OCI-LY7 (cell line): ENCODE measurements around the gene PGC.

Experiments
- EZH2phosphoT487 ChIP-seq: fragments of 200-600 bp; sonication (generic); IDR thresholded peaks from 2 replicates; pipeline ENCODE4 v1.6.1; 2018; ENCODE audit warnings: low read depth, borderline replicate concordance, mild to moderate bottlenecking, mixed run types, antibody characterized with exemption, low read length, moderate library complexity, mixed read lengths
- TF ChIP-seq, protein P1 (sequence below): fragments of 200-600 bp; sonication (generic); conservative IDR thresholded peaks from 2 replicates; pipeline ENCODE4 v1.5.1; 2014; ENCODE audit warnings: mild to moderate bottlenecking, antibody characterized with exemption, low read length, moderate library complexity, mixed read lengths

GRCh38 chr6:41728073-41728936 is 18.9 kb downstream of the PGC start:
- TF ChIP-seq, protein P1, sequence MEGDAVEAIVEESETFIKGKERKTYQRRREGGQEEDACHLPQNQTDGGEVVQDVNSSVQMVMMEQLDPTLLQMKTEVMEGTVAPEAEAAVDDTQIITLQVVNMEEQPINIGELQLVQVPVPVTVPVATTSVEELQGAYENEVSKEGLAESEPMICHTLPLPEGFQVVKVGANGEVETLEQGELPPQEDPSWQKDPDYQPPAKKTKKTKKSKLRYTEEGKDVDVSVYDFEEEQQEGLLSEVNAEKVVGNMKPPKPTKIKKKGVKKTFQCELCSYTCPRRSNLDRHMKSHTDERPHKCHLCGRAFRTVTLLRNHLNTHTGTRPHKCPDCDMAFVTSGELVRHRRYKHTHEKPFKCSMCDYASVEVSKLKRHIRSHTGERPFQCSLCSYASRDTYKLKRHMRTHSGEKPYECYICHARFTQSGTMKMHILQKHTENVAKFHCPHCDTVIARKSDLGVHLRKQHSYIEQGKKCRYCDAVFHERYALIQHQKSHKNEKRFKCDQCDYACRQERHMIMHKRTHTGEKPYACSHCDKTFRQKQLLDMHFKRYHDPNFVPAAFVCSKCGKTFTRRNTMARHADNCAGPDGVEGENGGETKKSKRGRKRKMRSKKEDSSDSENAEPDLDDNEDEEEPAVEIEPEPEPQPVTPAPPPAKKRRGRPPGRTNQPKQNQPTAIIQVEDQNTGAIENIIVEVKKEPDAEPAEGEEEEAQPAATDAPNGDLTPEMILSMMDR, result no peak
- no peak for TF ChIP-seq EZH2phosphoT487
